ENCODE measurements around the gene ZSCAN2.

DNA sequence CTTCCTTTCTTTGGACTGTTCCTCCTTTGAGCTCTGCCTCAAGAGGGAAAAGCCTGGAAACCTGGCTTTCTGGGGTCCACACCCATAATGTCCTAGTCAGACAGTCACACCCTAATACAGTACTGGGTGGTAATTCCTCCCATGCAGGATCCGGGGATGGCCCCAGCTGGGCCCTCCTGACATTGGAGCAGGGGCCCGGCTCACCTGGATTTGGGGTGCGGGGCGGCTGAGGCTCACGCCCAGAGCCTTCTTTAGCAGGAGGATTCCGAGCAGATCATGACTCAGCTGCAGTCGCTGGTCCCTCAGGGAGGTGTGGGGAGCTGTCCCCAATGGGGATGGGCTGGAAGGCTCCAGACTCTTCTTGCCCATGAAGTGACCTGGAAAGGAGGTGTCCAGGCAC, 56.2 kb downstream of the ZSCAN2 start:
- TF ChIP-seq POLR2A (IDR thresholded peaks at IDR 0.05), result no peak
- TF ChIP-seq, protein P1, sequence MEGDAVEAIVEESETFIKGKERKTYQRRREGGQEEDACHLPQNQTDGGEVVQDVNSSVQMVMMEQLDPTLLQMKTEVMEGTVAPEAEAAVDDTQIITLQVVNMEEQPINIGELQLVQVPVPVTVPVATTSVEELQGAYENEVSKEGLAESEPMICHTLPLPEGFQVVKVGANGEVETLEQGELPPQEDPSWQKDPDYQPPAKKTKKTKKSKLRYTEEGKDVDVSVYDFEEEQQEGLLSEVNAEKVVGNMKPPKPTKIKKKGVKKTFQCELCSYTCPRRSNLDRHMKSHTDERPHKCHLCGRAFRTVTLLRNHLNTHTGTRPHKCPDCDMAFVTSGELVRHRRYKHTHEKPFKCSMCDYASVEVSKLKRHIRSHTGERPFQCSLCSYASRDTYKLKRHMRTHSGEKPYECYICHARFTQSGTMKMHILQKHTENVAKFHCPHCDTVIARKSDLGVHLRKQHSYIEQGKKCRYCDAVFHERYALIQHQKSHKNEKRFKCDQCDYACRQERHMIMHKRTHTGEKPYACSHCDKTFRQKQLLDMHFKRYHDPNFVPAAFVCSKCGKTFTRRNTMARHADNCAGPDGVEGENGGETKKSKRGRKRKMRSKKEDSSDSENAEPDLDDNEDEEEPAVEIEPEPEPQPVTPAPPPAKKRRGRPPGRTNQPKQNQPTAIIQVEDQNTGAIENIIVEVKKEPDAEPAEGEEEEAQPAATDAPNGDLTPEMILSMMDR (IDR thresholded peaks at IDR 0.05), result no peak

Measured in suprapubic skin (tissue), 3 donors.